Activated T-cell treated with anti-CD3 and anti-CD28 coated beads for 24 hours (primary cell): ENCODE data around the gene CUL1.

Experiments used
- DNase-seq: peaks from one replicate; pipeline ENCODE4 v3.0.0-alpha.2; 2020; ENCODE audit warnings: low read depth

CUL1 gene

DNA sequence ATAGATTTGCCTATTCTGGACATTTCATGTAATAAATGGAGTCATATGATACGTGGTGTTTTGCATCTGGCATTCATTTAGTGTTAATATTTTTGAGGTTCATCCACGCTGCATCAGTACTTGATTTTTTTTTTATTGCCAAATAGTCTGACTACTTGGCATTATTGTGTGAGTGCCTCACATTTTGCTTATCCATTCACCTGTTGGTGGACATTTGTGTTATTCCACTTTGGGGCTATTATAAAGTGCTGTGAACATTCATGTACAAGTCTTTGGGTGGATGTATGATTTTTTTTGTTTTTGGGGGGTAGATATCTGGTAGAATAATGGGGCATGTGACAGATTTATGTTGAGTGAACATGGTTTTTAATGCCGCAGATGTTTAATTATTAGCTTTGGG lies 19.7 kb downstream of the CUL1 start:
- no peak for DNase-seq

DNA sequence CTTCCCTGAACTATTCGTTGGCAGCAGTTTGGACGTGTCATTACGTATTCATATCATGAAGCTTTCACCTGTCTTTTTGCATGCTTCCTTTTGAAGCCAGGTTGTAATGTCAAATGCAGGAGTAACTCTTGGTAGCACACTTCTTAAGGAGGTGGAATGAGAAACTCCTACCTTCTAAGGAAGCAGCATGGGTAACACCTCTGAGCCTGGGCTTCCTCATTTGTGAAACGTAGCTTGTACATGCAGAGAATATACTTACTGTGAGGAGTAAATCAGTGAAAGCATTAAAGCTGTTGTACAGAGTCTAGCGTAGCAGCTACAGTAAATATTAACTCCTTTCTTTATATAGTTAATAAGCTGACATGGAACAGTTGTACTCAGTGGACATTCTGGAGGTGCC lies 21.1 kb downstream of the CUL1 start:
- no peak for DNase-seq

DNA sequence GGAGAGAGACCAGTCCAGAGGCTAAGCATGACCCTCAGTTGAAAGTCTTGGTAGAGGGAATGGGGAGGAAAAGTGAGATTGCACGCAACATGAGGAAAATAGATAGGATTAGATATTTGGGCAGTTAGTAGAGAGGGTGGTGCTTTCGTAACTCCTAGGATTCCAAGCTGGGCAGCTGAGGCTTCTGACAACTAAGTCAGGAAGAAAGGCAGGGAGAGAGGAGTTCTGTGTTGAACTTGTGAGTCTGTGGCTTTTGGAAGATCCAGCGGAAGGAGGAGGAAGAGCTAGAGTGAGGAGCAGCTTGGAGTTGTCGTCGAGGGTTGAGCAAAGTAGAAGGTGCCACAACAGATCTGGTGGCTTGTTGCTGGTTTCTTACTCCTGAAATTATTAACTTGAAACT lies 21.8 kb downstream of the CUL1 start:
- DNase-seq, result no peak

DNA sequence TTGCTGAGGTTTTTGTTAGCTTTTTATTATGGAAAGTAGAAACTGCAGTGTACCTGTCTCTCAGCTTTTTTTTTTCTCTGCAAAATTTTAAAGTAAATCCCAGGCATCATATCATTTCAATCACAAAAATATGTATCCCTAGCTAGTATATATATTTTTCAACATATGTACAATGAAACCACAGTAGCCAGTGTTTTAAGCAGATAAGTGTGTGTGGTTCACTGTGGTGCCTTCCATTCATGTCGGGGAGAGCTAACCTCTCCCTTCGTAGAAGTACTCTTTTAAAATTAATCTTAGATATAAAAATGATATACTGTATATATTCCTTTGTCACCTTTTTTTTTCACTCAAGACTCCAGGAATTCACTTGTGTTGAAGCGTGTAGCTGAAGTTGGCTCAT lies 22.7 kb downstream of the CUL1 start:
- DNase-seq, result no peak

DNA sequence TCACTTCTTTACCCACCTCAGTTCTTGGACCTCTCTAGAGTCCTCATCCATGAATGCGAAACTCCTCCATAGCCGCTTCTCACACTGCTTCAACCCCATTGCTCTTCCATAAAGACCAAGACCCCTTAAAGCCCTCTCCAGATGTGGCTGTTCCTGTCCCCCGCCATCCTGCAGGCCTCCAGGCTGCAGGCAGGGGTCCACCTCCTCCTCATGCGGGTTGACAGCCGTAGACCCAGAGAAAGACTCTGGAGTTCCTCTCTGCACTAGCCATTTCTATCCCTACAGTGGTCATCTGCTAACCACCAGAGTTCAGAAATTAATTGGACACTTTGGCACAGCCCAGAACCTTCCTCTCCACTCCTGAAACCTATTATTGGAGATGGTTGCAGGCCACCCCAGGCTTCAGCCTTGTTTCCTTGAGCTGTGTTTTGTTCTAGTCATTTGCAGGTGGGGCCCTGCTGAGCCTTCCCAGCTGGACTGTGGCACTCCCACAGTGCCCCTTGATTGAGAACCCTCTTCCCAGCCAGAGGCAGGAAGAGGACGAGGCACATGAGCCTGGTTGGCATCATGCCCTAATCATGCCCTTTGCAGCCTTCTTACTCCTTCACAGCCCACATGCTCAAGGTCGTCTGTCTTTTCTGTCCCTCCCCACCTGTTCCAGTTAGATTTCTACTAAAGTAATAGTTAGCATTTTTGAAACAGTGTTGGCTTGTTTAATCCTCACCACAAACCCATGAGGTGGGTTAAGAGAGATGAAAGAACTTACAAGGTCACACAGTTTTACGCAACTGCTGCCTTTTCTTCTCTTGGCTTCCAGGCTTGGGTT lies 23.9 kb downstream of the CUL1 start:
- DNase-seq, result no peak

DNA sequence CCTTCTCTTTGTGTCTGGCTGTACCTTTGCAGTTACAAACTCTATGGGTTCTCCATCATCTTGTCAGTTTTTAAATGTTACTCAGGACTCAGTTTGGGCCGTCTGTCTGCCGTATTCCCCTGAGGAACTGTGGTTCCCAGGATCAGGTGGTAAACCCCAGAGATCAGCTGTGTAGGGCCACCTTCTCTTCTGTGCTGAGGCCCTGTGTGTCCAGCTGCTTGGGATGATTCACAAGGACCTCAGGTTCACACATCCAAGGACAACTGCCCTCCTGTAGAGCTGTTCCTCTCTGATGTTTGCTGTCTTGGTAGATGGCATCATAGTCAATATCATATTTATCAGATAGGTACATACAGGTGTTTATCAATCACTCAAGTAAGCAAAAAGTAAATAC lies 24.5 kb downstream of the CUL1 start:
- DNase-seq, result no peak

DNA sequence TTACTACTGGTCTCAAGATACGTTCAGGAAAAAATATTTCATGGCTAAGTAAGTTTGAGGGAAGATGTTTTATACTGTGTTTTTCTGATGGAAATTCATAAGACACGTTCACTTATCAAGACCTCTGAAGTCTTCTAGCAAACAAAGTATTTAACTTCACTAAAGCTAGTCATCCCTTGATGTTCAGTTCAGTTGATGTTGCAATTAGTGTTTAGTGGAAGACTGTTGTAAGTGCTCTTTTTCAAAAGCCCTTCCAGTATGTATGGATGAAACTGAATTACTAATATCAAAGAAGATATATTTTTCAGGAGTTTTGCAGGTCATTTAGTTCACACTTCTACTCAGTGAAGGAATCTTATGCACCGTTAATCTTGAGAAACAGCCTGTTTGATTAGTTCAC lies 25.1 kb downstream of the CUL1 start:
- no peak for DNase-seq

DNA sequence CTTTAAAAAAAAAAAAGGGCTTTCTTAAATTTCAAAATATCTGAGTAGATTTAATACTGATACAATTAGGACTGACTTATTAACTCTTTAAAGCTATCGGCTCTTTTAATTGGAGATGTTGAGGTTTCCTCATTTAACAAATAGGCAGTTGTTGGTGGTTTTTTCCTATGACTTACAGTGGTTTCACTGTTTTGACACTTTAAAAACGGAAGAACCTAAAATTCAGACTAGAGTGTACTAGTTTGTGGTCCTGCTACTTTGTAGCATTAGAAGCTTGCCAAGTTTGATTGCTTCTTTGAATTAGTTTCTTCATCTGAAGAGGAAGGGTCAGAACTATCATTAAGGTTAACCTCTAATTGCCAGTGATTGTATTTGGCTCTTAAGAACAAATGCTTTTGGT lies 27.7 kb downstream of the CUL1 start:
- DNase-seq, result no peak

DNA sequence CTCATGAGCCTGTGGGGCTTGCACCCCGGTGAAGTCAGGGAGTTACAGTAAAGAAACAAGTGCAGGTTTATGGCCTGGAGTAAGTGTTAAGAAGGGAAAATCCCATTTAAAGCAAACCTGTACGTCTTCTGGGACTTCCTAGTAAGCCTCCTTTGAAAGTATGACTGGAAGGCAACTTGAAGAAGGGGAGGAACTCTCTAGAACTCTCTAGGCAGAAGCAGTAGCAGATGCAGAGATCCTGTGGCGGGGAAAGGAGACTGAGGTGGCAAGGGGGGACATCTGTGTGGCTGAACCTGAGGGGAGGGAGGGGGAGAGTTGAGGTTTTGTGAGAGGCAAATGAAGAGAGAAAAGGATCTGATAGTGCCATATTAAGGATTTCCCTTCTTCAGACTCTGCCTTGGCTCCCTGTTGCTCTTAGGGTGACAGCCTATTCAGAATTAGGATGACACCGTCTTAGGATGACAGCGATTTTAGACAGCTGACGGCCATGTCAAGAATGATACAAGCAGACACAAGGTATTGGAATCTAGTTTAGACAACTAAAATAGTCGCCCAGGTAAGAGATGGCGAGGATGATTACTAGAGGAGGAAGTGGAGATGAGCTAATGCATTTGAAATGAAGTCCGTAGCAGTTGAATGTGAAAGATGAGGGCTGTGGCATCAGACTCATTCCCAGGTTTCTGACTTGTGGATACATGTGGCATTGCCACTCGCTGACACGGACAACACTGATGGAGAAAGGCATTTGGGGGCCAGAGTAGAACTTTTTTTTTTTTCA lies 29.0 kb downstream of the CUL1 start:
- DNase-seq, result no peak

DNA sequence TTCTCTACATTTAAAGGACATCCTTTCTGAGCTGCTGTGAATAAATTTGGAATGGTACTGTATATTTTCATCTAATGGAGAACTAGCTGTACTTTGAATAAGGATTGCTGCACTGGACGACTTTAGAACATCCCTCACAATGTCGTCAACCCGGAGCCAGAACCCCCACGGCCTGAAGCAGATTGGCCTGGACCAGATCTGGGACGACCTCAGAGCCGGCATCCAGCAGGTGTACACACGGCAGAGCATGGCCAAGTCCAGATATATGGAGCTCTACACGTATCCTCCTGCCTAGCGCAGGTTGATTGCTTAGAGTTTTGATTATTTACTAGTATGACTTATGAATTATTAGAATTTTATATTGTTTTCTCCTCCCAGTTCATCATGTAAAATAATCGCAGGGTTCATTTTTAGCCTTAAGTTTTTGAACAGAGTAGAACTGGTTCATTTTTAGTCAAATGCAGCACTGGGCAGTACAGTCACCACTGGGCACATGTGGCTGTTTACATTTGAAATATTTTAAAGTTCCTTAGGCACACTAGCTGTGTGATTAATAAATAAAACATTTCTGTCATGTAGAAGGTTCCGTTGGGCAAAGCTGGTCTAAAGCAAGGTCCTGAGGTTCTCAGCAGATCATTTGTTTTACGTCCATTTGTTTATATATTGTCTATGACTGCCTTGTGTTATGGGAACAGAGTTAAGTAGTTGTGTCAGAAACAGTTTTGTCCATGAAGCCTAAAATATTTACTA lies 31.5 kb downstream of the CUL1 start:
- no peak for DNase-seq

DNA sequence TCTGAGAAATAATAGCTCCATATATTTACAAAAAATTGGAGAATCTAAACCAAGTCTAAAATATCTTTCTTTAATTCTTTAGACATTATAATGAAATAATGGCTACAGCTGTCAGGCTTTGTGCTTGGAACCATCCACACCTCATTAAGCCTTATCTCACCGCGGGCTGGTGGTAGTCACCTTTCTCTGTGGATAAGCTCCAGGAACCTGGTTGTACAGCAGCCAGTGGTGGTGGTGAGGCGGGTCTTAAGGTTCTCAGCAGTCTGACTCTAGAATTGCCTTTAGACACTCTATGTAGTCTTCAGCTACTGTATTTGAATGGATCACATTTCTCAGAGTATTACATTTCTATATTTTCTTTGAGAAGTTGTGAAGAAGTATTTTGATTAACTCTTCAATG lies 34.2 kb downstream of the CUL1 start:
- DNase-seq, result no peak

DNA sequence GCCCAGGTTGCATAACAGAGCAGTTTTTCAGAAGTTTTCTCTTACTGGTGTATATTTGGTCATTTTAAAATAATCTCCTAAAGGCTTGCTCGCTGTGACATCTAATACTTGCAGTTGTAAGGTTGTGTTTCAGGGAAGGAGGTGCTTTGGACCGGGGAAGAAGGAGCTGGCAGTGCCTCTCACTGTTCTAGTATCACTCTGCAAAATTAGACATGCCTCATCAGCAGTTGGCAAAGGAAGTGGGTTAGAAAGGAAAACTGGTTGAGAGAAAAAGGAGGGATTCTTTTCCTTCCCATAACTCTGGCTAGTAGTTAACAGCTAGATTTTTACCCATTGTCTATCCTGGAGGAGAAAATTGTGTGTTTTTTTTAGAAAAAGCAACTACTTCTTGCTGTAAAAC lies 34.8 kb downstream of the CUL1 start:
- no peak for DNase-seq

DNA sequence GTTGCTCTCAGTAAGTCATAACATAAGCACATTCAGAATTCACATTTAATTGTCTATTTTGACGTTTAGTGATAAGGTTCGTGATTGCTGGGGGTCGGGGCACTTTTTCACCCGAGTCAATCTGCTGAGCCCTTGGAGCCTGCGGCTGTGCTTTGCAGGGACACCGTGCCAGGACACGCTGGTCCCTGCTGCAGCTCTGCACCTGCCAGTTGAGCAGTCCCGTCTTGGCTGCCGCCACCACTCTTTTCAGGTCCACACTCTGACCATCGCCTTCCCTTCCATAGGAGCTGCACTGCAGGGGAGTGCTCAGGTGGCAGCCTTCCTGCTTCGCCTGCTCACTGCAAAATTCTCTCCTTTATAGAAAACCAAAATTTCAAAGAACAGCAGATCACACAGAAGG lies 36.4 kb downstream of the CUL1 start:
- DNase-seq, result no peak

DNA sequence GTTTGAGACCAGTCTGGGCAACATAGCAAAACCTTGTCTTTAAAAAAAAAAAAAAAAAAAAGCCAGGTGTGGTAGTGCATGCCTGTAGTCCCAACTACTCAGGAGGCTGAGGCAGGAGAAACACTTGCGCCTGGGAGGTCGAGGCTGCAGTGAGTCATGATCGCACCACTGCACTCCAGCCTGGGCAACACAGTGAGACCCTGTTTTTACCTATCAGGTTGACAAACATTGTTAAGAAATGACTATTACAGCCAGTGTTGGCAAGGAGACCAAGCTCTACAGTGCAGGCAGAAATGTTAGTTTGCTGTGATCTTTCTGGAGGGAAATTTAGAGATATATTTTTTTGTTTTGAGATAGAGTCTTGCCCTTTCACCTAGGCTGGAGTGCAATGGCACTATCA lies 37.3 kb downstream of the CUL1 start:
- DNase-seq, result no peak

DNA sequence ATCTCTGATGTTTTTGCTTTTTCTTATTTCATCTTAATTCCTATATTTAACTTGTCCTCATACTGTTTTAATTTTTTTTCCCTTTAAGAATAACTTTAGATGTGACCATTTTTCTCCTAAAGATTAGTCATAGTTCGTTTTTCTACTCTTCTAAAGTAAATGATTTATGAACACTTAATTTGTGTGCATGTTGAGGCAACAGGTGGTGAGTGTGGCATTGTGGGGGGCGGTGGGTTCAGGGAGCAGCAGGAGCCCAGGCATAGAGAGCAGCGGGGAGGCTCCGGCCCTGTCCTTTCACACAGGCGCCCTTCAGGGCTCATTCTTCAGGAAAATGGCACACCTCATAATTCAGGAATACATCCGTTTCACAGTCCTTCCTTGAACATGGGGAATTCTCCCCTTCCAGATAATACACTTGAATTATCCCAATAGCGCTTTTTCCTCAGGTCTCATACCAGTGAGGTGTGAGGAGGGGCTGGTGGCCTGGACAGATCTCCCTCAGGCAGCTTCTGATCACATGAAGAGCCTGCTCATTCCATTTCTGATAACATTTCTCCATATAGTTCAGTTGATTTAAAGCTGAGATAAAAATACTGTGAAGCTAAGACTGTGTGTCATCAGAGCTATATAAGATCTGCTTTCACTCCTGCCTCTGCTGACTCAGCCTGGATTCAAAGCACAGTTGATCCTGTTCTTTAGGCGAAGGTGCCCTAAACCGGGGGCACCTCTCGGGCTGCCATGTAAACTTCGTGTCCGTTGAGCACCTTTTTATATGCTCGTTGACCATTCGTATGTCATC lies 40.2 kb downstream of the CUL1 start:
- no peak for DNase-seq

DNA sequence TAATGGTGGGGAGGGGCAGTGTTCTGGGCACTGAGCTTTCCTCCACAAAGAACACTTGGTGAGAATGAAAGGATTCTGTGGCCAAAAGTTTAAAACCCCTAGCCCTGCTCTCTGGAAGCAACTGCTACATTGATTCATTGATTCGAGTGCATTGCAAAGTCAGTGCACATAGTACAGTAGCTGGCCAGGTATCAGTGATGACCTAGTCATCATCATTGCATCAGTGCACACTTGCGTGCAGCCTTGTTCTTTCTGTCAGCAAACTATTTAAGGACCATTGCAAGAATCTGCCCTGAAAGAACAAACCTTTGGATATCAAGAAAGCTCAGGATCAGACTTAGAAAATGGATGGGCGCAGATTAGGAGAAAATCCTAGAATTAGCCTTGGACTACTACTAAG lies 47.4 kb downstream of the CUL1 start:
- DNase-seq, result no peak

DNA sequence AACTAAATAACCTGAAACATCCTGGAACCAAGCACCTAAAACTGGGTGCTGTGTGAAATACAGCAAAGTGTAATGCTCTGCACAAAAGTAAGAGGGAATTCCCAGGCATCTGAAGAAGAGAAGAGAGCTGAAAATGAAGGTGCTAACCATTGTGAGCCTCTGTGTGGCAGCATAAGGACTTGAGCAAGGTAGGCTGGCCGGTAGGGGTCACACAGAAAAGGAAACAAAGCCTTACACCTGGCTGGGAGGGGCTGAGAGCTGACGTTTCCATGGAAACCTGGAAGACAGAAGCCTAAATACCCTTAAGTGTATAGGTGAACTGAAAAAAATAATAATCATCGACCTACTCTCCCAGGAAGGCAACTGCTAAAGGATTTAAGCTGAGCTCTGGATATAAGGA lies 48.6 kb downstream of the CUL1 start:
- DNase-seq, result no peak

DNA sequence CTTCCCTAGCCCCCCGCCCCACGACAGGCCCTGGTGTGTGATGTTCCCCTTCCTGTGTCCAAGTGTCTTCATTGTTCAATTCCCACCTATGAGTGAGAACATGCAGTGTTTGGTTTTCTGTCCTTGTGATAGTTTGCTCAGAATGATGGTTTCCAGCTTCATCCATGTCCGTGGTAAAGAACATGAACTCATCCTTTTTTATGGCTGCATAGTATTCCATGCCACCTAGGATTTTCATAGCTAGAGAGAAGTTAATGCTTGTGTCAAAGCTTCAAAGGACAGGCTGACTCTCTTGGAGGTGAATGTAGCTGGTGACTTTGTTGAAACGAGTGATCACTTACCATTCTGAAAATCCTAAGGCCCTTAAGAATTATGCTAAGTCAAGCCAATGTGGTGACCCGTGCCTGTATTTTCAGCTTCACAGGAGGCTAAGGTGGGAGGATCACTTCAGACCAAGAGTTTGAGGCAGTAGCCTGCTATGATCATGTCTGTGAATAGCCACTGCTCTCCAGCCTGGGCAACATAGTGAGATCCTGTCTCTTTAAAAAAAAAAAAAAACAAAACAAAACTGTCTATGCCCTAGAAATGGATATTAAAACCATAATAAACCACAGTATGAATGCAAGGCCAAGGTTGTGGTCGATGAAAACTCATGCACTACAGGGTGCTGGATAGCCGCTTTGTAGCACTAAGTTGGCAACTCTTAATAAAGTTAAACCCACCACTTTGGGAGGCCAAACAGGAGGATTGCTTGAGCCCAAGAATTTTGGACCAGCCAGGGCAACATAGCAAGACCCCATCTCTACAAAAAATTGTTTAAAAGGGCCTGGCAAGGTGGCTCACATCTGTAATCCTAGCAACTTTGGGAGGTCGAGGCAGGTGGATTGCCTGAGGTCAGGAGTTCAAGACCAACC lies 52.0 kb downstream of the CUL1 start:
- DNase-seq, result no peak

DNA sequence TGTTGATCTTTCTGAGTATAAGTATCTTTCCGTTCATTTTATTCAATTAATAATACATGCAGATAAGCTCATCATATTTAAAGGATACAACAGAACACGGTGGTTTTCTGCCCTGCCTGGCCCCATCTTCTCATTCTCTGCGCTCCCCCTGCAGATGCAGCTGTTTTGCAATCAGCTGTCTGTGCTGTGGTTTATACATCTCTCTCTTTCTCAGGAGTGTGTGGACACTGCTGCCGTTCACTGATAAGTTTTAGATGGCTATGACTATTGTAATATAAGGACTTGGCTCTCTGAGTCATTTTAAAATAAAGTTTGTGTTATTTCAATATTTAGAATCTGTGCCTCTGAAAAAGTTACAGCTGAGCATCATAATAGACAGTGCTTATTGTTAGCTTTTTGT lies 54.5 kb downstream of the CUL1 start:
- DNase-seq, result no peak

DNA sequence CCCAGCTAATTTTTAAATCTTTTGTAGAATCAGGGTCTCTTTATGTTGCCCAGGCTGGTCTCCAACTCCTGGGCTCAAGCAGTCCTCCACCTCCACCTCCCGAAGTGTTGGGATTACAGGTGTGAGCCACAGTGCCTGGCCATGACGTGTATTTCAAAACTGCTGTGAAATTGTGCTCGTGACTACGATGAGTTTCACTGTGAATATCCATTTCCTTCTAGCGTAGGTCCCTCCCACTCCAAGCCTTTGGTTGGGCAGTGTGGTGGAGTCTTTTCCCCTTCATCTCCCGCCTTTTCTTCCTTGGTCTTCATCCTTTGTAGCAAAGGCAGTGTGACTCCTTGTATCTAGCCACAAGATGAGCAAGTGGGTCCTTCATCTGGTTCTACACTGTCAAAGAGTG lies 56.2 kb downstream of the CUL1 start:
- no peak for DNase-seq
